Natural killer cell (primary cell): ENCODE data around the gene INSL4. TPM values are rescaled to one million over a fixed set of nuclear protein-coding genes. Genes with fewer than 3 reads are reported as not detected.

ENCODE experiments used
- ATAC-seq, 3 donors: fragments of 150-1000 bp in 2 of 3; fragments of 200-7000 bp in 1 of 3; cut with Tn5 transposase; 1 replicate in 1 of 3; 2 replicates in 2 of 3; pipeline ENCODE4 v1.10.0; 2021; ENCODE audit warnings: mild to moderate bottlenecking in 2 of 3, moderate library complexity in 2 of 3
- DNase-seq, 2 donors: peaks; one replicate each; pipeline versions ENCODE4 v3.0.0 to v3.0.0-alpha.2; 2013 to 2021; ENCODE audit warnings: mixed read lengths in 1 of 2
- H3K27ac ChIP-seq: one replicate; pipeline ENCODE4 v1.5.1; 2013; ENCODE audit warnings: mild to moderate bottlenecking, low read length
- H3K27me3 ChIP-seq: one replicate; pipeline ENCODE4 v1.6.1; 2013; ENCODE audit warnings: low read length; ENCODE audit not compliant: control insufficient read depth, insufficient read depth
- H3K36me3 ChIP-seq: one replicate; pipeline ENCODE4 v1.6.1; 2013; ENCODE audit warnings: low read length; ENCODE audit not compliant: control insufficient read depth, insufficient read depth
- H3K4me1 ChIP-seq: one replicate; pipeline ENCODE4 v1.6.1; 2013; ENCODE audit warnings: low read length; ENCODE audit not compliant: control insufficient read depth, insufficient read depth
- H3K4me3 ChIP-seq: one replicate; pipeline ENCODE4 v1.5.1; 2013; ENCODE audit warnings: low read length
- H3K9me3 ChIP-seq: one replicate; pipeline ENCODE4 v1.6.1; 2013; ENCODE audit warnings: low read length; ENCODE audit not compliant: control insufficient read depth, insufficient read depth
- H3K27ac Mint-ChIP-seq, 2 donors: one replicate each; pipeline ENCODE4 v1.8.0; 2022; ENCODE audit warnings: mild to moderate bottlenecking in 2 of 2, mixed read lengths in 2 of 2, moderate library complexity in 1 of 2
- H3K27me3 Mint-ChIP-seq, 2 donors: one replicate each; pipeline ENCODE4 v1.8.0; 2022; ENCODE audit warnings: low read depth in 2 of 2, mixed read lengths in 2 of 2
- H3K36me3 Mint-ChIP-seq: one replicate; pipeline ENCODE4 v1.8.0; 2022; ENCODE audit warnings: mixed read lengths
- H3K4me1 Mint-ChIP-seq, 2 donors: one replicate each; pipeline ENCODE4 v1.8.0; 2022; ENCODE audit warnings: mixed read lengths in 2 of 2
- H3K4me3 Mint-ChIP-seq: one replicate; pipeline ENCODE4 v1.8.0; 2022; ENCODE audit warnings: mild to moderate bottlenecking, moderate library complexity, mixed read lengths
- H3K9me3 Mint-ChIP-seq, 2 donors: one replicate each; pipeline ENCODE4 v1.8.0; 2022; ENCODE audit warnings: mixed read lengths in 2 of 2
- CTCF ChIP-seq: fragments of 200-600 bp; IDR thresholded peaks from one replicate; pipeline ENCODE4 v1.8.0; 2022; ENCODE audit warnings: antibody characterized with exemption
- WGBS: methylation state at CpG from one replicate; pipeline ENCODE4 v1.1.7; 2013; ENCODE audit warnings: missing lambda C conversion rate; ENCODE audit not compliant: insufficient coverage; 5-methylcytosine and 5-hydroxymethylcytosine counted together
- intact Hi-C: fragments of 100-400 bp; cut with micrococcal nuclease; formaldehyde crosslinking; loops from one replicate; pipeline ENCODE4 v1.14.2; 2022
- total RNA-seq, 4 donors: library from RNA; stranded (reverse); fragments of 120-200 nt in 1 of 4; gene quantifications; one replicate each; pipeline versions ENCODE4 v1.2.3 to v1.2.4, GENCODE V29; 2013 to 2022

INSL4 gene
- total RNA-seq, 3 donors from 2014 or later (not counting 1 experiment from before 2014, with no cell fraction given) = not detected

DNA sequence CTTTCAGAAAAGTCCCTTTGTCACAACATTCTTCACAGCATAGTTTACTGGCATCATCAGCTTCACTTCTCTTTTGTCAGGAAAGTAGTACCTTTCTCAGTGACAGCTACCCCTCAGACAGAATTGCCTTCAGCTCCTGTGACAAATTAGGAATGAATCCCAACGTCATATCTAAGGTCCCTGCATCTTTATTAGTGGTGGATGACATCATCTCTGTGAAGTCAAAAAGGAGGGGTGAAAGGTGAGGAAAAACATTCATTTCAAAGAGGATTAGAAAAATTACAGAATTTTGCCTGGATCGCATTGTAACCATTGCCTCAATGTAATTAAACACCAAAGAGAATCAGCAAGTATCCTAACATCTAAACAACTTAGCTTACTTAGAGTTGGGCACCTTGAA, 37.9 kb upstream of the INSL4 start:
- Mint-ChIP-seq H3K27ac (no peak overlapping the region), H3K9me3 (no peaks in the 10 kb centered on the region), H3K36me3 (no peaks in the 10 kb centered on the region), H3K4me1 (no peaks in the 10 kb centered on the region), H3K4me3 (no peak overlapping the region), H3K27me3 (peaks cover 8 to 36% of the 10 kb centered on the region in 2 donors)
- no peak for TF ChIP-seq CTCF
- no peak for ATAC-seq
- DNase-seq = no peak
- no peaks in the 10 kb centered on the region for H3K36me3 ChIP-seq
- no peak overlapping the region for H3K4me3 ChIP-seq
- no peak overlapping the region for H3K27ac ChIP-seq
- no peaks in the 10 kb centered on the region for H3K4me1 ChIP-seq
- WGBS = 75% methylated on average over 2 of the region's 2 CpGs
- intact Hi-C loops = no loop called here
- H3K9me3 ChIP-seq = no peaks in the 10 kb centered on the region
- peaks cover 4% of the 10 kb centered on the region for H3K27me3 ChIP-seq

GRCh38 chr9:5195463-5195862, 35.8 kb upstream of the INSL4 start:
- H3K4me1 Mint-ChIP-seq = no peaks in the 10 kb centered on the region
- Histone ChIP-seq H3K27ac (no peak overlapping the region), H3K4me3 (no peak overlapping the region), H3K36me3 (no peaks in the 10 kb centered on the region), H3K27me3 (peaks cover 6% of the 10 kb centered on the region), H3K9me3 (no peaks in the 10 kb centered on the region), H3K4me1 (no peaks in the 10 kb centered on the region)
- ATAC-seq (no peak), DNase-seq (no peak)
- H3K4me3 Mint-ChIP-seq = no peak overlapping the region
- intact Hi-C loops = no loop called here
- no peaks in the 10 kb centered on the region for H3K9me3 Mint-ChIP-seq
- H3K36me3 Mint-ChIP-seq = no peaks in the 10 kb centered on the region
- 81% methylated on average over 1 of the region's 1 CpG for WGBS
- no peak for TF ChIP-seq CTCF
- H3K27me3 Mint-ChIP-seq = peaks cover 4 to 37% of the 10 kb centered on the region in 2 donors
- H3K27ac Mint-ChIP-seq = no peak overlapping the region

- H3K27ac ChIP-seq = no peak overlapping the region
- no peaks in the 10 kb centered on the region for H3K4me1 ChIP-seq
- no peaks in the 10 kb centered on the region for H3K36me3 ChIP-seq
- TF ChIP-seq CTCF = no peak
- no peak for DNase-seq
- intact Hi-C loops = no loop called here
- ATAC-seq = no peak
- Mint-ChIP-seq H3K27ac (no peak overlapping the region), H3K4me1 (no peaks in the 10 kb centered on the region), H3K9me3 (peaks cover 0 to 4% of the 10 kb centered on the region in 2 donors), H3K4me3 (no peak overlapping the region), H3K36me3 (peaks cover 7% of the 10 kb centered on the region), H3K27me3 (peaks cover 15 to 23% of the 10 kb centered on the region in 2 donors)
- H3K27me3 ChIP-seq = no peaks in the 10 kb centered on the region
- H3K9me3 ChIP-seq = no peaks in the 10 kb centered on the region
- no peak overlapping the region for H3K4me3 ChIP-seq
Measured at GRCh38 chr9:5205071-5205470, 26.1 kb upstream of the INSL4 start.

DNA sequence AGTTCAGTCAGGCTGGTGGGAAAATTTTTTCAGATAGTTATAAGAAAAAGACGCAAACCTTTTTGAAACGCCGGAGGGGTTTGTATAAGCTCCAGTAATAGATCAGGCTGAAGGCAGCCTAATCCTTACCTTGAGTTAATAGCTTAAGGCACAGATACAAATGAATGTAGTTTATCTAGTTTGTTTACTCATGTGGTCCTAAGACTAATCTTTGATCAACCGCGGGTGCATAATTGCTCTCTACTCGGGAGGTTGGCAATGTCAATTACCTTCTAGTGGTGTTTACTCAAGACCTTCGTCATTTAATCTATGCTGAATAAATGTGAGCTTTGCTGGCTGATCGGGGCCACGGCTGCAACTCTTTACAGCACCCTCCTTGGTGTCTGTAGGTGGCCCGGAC, 665 bp upstream of the INSL4 start:
- no peak for DNase-seq
- Histone ChIP-seq H3K9me3 (no peaks in the 10 kb centered on the region), H3K27me3 (peaks cover 3% of the 10 kb centered on the region), H3K27ac (no peak overlapping the region), H3K36me3 (no peaks in the 10 kb centered on the region), H3K4me3 (no peak overlapping the region), H3K4me1 (no peaks in the 10 kb centered on the region)
- no peak for TF ChIP-seq CTCF
- no peak overlapping the region for H3K4me3 Mint-ChIP-seq
- no peaks in the 10 kb centered on the region for H3K9me3 Mint-ChIP-seq
- intact Hi-C loops = no loop called here
- H3K36me3 Mint-ChIP-seq = no peaks in the 10 kb centered on the region
- ATAC-seq = no peak
- WGBS = 93% methylated on average over 10 of the region's 10 CpGs
- H3K27ac Mint-ChIP-seq = no peak overlapping the region
- peaks cover 29 to 65% of the 10 kb centered on the region in 2 donors for H3K27me3 Mint-ChIP-seq
- no peaks in the 10 kb centered on the region for H3K4me1 Mint-ChIP-seq
